Measurements from ENCODE around the gene CRACDL. TPM values are rescaled to one million over a fixed set of nuclear protein-coding genes. Genes with fewer than 3 reads are reported as not detected.
A peak's percentile ranks its signal among the peaks of the same experiment; 100 is the strongest.

The CRACDL gene
- total RNA-seq, 4 donors from 2014 or later = 10.9 to 22.6 (median 14.0) TPM

DNA sequence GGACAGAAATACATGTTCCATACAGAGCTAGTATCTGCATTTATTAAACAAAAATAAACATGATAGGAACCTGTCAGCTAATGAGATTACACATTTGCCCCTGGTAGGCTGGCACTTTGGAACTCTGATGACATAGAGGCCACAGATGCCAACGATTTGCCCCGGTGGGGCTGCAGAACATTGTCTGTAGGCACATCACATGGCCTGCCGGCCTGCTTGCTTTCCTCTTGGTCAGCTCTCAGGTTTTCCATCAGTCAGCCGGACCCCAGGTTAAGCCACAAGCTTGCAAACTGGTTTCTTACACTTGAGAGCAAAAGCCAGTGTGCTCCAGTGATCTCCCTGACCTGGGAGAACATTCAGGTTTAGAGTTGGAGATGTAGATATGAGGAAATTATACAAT is 60.3 kb downstream of the CRACDL start:
- TF ChIP-seq POLR2A (IDR thresholded peaks at IDR 0.05) = no peak
- TF ChIP-seq, protein P1, sequence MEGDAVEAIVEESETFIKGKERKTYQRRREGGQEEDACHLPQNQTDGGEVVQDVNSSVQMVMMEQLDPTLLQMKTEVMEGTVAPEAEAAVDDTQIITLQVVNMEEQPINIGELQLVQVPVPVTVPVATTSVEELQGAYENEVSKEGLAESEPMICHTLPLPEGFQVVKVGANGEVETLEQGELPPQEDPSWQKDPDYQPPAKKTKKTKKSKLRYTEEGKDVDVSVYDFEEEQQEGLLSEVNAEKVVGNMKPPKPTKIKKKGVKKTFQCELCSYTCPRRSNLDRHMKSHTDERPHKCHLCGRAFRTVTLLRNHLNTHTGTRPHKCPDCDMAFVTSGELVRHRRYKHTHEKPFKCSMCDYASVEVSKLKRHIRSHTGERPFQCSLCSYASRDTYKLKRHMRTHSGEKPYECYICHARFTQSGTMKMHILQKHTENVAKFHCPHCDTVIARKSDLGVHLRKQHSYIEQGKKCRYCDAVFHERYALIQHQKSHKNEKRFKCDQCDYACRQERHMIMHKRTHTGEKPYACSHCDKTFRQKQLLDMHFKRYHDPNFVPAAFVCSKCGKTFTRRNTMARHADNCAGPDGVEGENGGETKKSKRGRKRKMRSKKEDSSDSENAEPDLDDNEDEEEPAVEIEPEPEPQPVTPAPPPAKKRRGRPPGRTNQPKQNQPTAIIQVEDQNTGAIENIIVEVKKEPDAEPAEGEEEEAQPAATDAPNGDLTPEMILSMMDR (IDR thresholded peaks at IDR 0.05) = no peak
- whole genome bisulfite sequencing, 2 donors = 65 to 80% methylated on average over 4 of the region's 4 CpGs
- intact Hi-C loops (cut with DNase I; ENCODE audit: low total_unique reads) = no loop called here
- peak in 1 of 2 donors; percentile 75 for DNase-seq (ENCODE audit: low spot score in 2 of 2)
- H3K4me3 ChIP-seq (ENCODE audit: low read depth, poor library complexity, severe bottlenecking) = no peak overlapping the region

DNA sequence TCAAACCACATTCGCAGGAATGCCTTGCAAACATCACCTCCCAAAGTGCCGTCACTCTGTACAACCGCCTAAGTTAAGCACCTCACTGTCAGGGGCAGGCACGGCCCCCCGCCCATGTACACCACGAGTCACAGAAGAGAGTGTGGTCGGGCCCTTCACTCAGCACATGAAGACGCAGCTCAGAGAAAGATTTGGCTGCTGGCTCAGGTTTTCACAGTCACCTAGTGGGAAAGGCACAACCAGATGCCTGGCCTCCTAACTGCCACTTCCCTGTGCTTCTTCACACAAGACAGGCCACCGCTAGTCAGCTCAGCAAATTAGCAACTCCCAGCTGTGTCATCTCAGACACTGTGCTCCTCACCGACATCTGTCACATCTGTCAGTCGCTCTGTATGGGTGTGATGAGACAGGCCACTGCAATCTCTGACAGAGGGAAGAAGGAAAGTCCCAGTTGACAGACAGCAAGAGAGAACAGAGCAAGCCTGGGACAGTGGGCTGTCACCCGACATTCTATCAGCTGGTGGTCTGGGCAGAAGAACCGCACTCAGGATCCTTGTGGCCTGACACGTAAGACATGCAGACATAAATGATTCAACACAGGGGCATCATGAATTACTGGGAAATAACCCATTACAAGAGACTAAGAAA is 60.8 kb downstream of the CRACDL start:
- TF ChIP-seq, protein P1 (IDR thresholded peaks at IDR 0.05) = no peak
- TF ChIP-seq POLR2A (IDR thresholded peaks at IDR 0.05) = no peak
- no peak overlapping the region for H3K4me3 ChIP-seq (ENCODE audit: low read depth, poor library complexity, severe bottlenecking)
- intact Hi-C loops (cut with DNase I; ENCODE audit: low total_unique reads) = no loop called here
- WGBS, 2 donors = 75 to 87% methylated on average over 14 of the region's 14 CpGs
- peak in 1 of 2 donors; percentile 78 for DNase-seq (ENCODE audit: low spot score in 2 of 2)

DNA sequence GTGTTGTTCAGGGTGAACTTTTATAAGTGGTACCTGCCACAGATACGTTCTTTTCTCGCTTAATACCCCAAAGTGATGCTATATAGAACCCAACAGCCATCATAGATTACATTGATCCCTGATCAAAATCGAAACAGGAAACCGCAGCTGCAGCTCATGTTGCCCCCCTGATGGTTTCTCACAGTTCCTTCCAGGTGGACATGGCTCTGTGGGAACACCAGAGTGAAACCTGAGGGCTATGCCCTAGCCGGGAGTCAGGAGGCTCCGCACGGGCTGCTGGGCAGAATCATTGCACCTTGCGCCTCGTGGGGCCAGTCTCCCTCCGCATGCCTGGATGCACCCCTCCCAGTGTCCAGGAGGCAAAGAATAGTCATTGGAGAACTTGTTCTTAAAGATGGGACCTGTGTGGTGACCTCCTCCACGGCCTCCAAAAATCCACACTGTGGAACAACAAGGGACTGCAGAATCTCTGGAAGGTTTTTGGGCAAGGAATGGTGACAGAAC is 61.8 kb downstream of the CRACDL start:
- intact Hi-C loops (cut with DNase I; ENCODE audit: low total_unique reads) = no loop called here
- no peak overlapping the region for H3K4me3 ChIP-seq (ENCODE audit: low read depth, poor library complexity, severe bottlenecking)
- 93 to 95% methylated on average over 11 of the region's 11 CpGs for WGBS, 2 donors
- no peak for TF ChIP-seq POLR2A (IDR thresholded peaks at IDR 0.05)
- TF ChIP-seq, protein P1 (IDR thresholded peaks at IDR 0.05) = no peak
- peak in 1 of 2 donors; percentile 59 for DNase-seq (ENCODE audit: low spot score in 2 of 2)

DNA sequence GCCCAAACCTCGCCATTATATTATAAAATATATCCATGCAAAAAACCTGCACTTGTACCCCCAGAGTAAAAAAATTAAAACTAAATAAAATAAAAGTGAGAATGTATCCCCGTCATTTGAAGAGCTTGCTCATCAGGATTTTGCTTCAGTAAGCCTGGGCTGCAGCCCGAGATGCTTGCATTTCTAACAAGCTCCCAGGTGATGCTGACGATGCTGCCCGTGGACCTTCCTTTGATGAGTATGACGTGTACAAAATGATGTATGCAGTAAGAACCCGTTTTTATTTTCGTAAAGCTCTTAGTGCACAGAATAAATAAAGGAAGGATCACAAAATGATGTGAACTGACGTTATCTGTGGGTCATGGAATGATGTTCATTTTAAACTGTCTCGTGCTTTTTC is 63.5 kb downstream of the CRACDL start:
- 87 to 88% methylated on average over 10 of the region's 10 CpGs for WGBS, 2 donors
- no peak for TF ChIP-seq POLR2A (IDR thresholded peaks at IDR 0.05)
- TF ChIP-seq, protein P1 (IDR thresholded peaks at IDR 0.05) = no peak
- no peak overlapping the region for H3K4me3 ChIP-seq (ENCODE audit: low read depth, poor library complexity, severe bottlenecking)
- DNase-seq (ENCODE audit: low spot score in 2 of 2) = peak in 1 of 2 donors; percentile 46
- intact Hi-C loops (cut with DNase I; ENCODE audit: low total_unique reads) = no loop called here

DNA sequence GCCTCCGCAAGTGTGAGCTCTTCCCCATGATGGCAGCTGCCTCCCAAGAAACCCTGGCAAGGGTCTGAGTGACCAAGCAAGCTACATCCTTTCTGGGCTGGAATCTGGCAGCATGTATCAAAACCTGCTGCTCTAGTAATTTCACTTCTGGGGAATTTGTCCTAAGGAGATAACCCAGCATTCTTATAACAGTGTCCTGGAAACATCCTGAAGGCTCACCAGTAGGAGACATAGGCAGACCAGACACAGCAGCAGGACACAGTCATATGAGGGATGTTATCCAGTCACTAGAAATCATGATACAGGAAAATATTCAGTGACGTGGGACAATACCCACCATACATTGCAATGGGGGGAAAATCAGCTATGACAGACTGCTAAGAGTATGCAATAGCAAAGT is 64.5 kb downstream of the CRACDL start:
- H3K4me3 ChIP-seq (ENCODE audit: low read depth, poor library complexity, severe bottlenecking) = no peak overlapping the region
- DNase-seq (ENCODE audit: low spot score in 2 of 2) = no peak
- WGBS, 2 donors = 80 to 91% methylated on average over 2 of the region's 2 CpGs
- intact Hi-C loops (cut with DNase I; ENCODE audit: low total_unique reads) = no loop called here
- no peak for TF ChIP-seq POLR2A (IDR thresholded peaks at IDR 0.05)
- TF ChIP-seq, protein P1 (IDR thresholded peaks at IDR 0.05) = no peak
